Measurements from ENCODE around the gene EXPH5.
"Not testable (repeated sequence)": the region's sequence is repeated elsewhere in the genome, so short reads cannot be mapped to it uniquely, and the experiment has no call there.

The EXPH5 gene

DNA sequence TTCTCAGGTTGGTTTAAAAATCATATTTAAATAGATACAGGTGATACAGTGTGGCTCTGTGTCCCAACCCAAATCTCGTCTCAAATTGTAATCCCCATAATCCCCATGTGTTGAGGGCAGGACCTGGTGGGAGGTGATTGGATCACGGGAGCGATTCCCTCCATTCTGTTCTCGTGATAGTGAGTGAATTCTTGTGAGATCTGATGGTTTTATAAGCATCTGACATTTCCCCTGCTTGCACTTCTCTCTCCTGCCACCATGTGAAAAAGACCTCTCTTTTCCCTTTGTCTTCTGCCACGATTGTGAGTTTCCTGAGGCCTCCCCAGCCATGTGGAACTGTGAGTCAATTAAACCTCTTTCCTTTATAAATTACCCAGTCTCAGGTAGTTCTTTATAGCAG is 9.2 kb upstream of the EXPH5 start:
- DNase-seq: not testable (repeated sequence)

DNA sequence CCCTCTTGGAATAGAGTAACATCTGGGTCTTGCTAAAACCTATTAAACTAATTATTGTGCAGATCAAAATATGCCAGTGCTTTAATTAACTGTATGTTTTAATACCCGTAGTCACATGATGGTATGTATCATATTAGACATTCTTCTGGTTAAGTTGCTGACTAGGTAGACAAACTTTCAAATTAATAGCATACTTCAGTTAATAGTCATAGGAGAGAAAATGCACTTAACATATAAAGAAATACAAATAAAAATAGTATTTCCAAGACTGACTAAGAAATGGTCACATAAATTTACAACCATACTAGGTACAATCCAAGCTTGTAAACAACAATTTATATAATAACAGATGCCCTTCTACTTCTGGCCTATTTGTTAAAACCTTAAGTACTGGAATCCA is 7.6 kb upstream of the EXPH5 start:
- DNase-seq: no peak

DNA sequence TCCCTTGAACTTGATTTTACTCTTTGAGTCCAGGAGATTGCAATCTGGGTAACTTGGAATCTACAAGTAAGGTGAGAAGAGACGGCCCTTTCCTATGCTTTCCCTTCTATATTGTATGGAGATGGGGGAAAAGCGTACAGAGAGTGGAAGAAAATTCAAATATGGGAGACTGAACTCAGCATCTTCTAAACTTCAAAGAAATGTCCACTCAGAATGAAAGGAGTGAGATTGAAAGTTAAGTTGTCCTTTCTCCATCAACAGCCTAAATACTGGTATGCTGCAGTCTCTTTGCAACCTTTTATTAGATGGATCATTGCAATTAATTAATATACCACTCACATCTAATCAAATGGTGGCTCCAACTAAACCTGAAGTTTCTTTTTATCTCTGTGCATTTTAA is 6.4 kb upstream of the EXPH5 start:
- no peak for DNase-seq

DNA sequence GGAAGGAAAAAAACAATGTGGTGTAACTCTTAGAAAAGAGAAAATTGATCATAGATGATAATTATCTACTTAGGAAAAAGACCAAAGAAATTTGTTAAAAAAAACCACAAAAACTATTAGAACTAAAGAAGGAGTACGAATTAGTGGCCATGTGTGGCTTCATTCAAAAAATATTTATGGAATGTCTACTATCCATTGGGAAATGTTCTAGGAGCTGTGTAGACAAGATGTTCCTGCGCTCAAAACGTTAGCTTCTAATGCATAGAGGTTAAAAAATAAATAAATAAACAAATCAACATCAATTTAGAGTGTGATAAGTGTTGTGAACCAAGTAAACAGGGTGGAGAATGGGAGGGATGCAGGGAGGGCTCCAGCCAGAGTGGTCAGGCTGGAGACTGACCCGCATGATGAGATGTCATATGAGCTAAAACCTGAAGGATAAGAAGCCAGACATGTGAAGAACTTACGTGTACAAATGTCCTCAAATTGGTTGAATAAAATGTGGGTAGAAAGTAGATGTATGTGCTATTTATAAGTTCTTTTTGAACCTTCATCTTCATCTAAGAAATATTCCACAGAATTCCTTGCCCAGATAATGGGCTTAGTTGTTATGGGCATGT is 4.3 kb upstream of the EXPH5 start:
- DNase-seq: no peak

DNA sequence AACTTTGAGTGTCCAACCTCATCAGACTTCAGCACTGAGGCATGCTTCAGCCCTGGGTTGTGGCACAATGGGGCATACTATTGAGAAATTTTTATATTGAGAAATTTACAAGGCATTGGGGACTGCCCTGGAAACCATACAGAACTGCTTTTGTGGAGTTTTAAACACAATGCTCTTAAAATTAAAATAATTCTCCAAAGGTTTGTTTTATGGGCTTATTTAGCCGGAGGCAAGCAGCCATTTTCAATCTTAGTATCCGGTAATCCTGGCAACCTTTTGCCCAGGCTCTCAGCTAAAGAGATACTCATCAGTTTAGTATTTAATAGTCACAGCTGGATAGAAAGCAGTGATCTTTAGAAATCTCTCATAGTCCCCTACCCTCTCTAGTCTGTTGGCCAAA is 3.1 kb upstream of the EXPH5 start:
- no peak for DNase-seq

DNA sequence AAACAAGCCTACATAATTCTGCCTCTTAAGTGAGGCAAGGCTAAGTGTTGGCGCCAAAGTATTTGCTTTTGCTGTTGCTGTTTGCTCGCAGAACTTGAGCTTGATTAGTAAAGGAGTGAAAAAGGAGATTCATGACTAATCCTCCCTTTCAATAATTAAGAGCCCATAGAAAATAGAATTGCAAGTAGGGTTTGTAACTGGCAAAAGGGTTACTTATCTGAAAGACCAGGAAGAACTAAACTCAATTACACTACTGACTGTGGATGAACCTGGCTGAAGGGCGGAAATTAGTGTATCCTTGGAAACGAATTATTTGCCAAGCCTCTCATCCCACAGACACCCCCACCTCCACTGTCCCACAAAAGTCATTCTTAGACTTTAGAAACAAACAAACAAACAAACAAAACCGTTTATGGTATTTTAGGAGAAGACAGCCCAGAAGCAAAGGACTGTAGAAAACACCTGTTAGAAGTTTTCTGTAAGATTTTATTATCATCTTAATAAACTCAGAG is 411 bp upstream of the EXPH5 start:
- no peak for DNase-seq

DNA sequence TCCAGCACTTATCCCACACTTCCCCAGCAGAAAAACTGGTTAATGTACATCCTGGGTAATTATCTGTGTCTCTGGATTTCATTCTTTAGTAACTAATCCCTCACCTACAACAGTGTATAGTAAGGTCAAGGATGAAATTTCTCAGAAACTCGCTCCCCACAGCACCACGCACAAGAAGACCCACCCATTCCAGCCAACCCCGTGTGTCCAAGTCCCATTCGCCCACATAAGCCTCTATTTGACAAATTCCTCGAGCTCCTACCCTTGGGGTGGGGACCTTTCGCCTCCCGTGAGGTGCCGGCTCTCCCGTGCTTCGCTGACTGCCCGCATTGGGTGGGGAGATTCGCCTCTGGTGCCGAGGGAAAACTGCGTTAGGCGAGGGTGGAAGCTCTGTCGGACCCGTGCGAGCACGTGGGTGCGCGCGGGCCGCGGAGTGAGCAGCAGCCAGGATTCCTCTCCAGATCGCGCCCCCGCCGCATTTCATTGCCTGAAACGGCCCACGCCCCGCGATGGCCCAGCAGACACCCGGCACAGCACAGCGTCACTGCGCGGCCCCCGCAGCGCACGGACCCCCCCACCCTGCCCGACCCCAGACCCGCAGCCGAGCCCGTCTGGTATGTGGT is 866 bp downstream of the EXPH5 start:
- peak; percentile 46 to 51 for DNase-seq

DNA sequence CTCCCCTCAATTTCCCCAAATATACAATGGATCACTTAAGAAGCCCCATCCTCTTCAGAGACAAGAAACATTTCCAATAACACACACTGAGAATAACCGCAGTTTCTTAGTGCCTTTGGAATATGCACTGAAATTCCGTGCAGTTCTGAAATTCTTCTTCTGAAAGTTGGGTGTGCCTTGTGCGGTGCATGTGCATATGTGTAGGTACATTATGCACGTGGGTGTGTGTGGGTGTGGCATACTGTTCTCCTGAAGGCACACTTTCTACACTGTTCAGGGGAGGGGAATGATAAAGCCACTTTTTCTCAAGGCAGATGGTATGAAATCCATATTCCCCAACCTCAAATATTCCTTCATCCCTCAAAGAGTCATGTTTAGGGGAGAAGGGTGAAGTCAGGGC is 1.7 kb downstream of the EXPH5 start:
- DNase-seq: no peak

DNA sequence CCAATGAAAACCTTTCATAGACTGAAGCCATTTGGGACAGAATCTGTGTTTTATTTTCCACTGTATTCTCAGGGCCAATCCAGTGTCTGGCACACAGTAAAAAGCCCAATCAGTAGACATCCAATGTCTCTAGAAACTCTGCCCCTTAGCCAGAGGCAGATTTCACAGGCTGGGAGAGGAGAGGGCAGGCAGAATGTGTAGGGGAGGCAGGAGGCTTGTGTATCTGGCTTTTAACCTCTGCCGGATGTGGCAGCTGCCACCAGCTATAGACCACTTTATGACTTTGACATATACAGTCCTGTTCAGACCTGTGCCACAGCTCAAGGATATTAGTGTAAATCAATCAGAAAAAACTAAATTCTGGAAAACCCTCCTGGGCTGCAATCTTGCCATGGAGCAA is 4.4 kb downstream of the EXPH5 start:
- no peak for DNase-seq

DNA sequence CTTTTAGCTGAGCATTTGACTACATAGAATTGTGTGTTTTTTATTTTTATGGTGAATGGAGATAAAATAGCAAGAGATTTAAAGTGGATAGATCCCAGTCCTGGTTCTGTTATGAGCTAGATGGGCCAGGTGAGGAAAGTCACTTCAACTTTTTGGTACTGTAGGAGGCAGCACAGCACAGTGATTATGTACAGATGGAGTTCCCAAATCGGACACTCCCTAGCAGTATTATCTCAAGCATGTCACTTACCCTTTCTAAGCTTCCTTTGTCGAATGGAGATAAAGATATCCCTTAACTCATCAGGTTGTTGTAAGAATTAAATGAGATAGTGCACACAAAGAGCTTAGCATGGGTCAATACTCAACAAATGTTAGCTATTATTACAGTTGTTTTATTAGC is 5.3 kb downstream of the EXPH5 start:
- no peak for DNase-seq

DNA sequence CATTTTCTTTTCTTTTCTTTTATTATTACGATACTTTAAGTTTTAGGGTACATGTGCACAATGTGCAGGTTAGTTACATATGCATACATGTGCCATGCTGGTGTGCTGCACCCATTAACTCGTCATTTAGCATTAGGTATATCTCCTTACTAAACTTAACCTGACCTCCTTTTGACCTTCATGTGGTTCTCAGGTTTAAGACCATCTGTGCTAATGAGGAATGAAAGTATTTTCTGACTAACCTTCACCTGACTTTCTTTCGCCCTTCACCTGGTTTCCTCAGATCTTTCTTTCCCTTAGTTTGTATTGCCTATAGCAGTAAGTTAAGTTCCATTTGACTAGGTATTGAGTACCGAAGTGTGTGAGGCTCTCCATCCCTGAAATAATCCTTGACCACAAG is 6.5 kb downstream of the EXPH5 start:
- no peak for DNase-seq

DNA sequence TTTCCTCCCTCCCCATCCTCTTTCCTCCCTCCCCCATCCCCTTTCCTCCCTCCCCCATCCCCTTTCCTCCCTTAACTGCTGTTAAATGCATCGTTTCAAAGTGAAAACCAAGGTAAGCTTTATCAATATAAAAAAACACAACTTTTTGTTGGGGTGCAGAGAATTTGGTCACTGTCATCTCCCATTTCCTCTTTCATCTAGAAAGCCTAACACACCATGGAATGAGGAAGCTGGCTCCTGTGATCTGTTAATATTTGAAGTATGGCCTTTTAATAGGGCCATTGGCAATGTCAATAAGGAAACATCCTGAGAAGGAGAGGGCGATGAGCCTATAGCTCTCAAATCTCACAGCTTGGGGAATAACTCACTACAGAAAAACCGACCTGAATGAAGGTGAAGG is 7.0 kb downstream of the EXPH5 start:
- DNase-seq: no peak

DNA sequence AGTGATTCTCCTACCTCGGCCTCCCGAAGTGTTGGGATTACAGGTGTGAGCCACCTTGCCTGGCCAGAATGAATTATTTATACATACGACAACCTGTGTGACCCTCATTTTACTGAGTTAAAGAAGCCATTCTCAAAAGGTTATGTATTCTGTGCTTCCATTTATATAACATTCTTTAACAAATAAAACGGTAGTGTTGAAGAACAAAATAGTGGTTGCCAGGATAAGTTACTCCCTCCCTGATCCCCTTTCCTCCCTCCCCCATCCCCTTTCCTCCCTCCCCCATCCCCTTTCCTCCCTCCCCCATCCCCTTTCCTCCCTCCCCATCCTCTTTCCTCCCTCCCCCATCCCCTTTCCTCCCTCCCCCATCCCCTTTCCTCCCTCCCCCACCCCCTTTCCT is 7.4 kb downstream of the EXPH5 start:
- DNase-seq: not testable (repeated sequence)

DNA sequence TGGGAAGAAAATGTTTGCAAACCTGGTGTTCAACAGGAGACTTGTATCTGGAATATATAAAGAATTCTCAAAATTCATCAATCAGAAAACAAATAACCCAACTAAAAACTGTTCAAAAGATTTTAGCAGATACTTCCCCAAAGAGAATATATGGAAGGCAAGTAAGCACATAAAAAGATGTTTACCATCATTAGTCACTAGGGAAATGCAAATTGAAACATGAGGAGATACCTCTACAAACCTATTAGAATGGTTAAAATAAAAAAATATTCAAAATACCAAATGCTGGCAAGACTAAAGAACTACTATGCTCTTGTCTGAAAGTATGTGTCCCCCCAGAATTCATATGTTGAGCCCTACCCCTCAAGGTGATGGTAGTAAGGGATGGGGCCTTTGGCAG is 8.6 kb downstream of the EXPH5 start:
- DNase-seq: no peak

DNA sequence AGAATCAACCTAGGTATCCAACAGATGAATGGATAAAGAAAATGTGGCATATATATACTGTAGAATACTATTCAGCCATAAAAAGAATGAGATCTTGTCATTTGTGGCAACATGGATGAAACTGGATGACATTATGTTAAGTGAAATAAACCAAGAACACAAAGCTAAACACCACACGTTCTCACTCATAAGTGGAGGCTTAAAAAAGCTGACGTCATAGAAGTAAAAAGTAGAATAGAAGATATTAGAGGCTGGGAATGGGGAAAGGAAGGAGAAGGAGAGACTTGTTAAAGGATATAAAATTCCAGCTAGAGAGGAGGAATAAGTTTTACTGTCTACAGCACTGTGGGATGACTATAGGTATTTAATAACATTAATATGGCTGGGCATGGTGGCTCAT is 12.9 kb downstream of the EXPH5 start:
- no peak for DNase-seq

DNA sequence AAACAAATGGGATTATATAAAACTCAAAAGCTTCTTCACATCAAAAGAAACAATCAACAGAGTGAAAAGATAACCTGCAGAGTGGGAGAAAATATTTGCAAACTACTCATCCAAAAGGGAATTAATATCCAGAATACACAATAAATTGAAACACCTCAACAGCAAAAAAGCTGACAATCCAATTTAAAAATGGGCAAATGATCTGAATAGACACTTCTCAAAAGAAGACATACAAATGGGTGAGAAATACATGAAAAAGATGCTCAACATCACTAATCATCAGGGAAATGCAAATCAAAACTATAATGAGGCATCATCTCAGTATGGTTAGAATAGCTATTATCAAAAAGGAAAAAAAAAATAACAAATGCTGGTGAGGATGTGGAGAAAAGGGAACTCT is 13.5 kb downstream of the EXPH5 start:
- DNase-seq: no peak

DNA sequence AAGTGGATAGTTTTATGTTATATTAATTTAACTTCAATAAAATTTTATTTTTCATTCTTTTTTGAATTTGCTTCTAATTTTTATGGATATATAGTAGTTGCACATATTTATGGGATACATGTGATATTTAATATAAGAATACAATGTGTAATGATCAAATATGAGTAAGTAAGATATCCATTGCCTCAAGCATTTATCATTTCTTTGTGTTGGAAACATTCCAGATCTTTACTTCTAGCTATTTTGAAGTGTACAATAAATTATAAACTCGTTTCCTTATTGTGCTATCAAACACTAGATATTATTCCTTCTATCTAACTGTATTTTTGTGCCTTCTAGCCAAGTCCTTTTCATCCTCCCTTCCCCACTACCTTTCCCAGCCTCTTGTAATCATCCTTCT is 17.0 kb downstream of the EXPH5 start:
- DNase-seq: no peak

DNA sequence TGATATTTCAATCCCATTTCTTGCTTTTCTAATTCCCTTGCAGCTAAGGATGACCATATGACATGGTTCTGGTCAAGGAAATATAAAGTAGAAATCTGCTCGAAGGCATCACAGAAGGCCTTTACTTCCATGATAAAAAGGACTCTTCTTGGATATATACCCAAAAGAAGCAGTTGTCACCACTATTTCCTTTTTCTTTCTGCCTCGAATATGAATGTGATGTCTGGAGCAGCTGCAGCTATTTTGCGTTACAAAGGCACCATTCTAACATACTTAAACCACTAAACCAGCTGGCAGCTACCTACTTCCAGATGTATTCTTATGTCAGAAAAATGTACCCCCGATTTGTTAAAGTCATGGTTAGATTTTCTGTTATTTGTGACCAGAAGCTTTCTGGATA is 18.9 kb downstream of the EXPH5 start:
- no peak for DNase-seq

DNA sequence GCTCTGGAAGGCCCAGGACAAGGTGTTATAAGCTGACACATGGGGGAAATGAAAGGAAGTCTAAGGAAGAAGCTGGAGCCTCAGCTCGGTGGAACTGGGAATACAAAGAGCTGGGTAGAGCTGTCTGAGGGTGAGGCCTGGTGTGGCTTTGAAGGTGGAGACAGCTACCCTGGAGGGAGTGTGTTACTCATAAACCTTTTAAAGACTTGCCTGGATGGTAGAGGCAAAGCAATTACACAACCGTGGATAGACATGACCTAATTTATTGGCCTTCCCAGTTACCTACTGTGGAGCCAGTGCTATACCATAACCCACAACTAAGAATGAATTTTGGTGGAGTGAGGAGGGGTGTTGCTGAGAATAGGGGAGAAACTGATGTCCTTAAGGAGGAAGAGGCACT is 22.6 kb downstream of the EXPH5 start:
- no peak for DNase-seq

DNA sequence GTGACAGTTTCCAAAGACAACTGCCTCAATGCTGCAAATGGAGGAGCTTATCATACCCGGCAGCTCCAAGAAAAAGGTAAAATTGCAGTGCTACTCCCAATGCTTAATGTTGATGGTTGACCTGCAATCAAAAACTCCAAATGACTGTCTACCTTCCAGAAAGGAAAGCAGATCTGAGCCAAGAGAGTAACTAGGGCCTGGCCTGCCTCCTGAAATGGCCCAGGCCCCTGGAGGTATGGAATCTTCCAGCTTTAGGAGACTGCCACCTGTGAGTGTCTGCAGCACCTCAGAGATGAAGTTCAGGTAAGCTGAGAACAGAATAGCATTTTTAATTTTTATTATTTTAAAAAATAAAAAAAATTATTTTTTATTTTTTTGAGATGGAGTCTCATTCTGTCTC is 23.7 kb downstream of the EXPH5 start:
- DNase-seq: no peak

DNA sequence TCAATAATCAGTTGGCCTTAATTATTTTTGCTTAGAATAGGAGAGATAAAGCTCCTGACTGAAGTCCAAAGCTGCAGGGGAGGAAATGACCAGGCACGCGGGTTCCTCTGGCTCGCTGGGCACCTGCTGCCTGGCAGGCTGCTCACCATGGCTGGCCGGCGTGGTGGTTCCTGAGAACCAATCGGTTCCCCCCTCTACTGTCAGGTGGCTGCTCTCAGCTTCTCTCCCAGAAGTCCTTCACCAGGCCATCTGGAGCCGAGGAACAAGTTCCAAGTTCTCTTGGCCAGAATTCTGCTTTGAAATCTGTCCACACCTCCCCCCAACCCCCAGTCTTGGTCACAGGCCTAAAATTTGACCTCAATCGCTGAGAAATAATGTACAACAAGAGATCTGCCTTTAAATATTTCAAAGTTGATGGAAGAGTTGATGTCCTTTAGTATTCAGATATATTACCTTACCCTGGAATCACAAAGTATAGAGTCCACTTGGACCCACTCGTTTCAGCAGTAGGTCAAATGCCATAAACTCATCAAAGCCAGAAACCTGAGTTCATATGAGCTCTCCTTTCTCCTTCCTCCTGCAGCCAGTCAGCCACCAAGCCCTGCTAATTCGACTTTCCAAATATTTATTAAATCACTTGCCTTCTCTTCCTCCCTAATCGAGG is 25.2 kb downstream of the EXPH5 start:
- no peak for DNase-seq

DNA sequence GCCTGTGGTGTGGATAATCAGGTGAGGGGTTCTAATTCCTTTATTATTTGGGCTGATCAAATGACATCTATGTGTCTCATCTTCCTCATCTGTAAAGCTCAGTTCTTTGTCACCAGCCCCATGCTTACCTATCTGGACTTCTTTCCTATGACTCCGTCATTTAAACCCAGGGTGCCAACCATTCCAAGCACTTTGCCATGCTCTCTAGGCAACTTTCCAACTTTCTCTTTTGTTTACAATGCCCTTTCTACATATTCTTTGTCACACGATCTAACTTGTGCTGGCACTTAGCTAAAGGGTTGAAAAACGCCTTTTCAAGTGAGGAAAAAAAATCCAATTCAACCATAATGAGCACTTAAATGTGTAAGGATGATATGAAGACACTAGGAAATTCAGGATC is 27.9 kb downstream of the EXPH5 start:
- no peak for DNase-seq

DNA sequence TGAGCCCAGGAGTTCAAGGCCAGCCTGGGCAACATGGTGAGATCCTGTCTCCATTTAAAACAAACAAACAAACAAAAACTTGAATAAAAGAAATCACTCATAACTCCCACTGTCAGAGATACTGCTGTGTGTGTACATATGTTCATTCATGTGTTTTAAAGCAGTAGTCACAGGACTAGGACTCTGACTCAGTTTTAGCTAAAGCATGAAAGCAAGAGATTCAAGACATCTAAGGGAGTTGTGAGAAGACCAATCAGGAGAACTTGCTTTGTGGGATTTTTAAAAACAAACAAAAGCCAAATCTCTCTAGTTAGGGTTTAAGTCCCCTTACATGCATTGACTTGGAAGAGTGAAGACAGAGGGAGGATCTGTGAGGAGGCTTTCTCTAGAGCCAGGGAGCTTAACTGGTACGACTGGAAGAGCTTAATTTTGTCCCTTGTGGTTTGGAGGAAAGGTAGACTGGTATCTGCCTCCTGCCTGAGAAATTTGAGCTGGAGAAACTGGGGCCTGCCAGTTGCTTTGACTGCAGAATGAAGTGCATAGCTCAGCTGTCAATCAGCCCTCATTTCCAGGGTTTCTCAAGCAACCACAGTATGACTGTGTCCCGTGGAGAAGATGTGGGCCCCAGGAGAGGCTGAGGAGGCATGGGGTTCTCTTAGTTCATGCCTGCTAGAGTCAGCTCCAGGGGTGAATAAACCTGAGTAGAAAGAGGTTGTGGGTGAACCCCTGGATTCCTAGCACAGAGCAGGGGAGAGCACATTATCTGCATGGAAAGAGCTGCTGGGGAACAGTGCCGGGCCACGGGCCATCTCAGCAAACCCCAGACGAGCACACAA is 30.6 kb downstream of the EXPH5 start:
- no peak for DNase-seq

DNA sequence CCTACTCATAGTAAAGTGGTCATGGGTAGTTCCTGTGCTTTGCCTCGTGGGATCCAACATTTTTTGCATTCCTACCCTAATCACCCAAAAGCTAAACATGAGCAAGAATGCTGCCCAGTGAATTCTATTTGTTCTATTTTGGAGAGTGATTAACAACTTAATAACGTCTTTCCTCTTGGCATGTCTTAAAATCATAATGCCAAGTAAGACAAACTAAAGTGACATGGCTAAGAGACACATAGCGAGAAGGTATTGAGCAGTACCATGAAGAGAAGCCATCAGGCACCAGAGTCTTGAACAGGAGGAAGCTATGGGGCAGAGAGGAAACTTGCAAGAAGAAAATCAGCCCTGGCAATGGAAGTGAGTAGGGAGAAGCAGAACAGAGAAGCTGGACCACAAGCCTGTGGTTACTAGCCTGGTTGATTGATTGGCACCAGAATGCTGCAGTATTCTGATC is 32.0 kb downstream of the EXPH5 start:
- DNase-seq: no peak
